Measurements from ENCODE around the gene ZNF644. TPM values are rescaled to one million over a fixed set of nuclear protein-coding genes. Genes with fewer than 3 reads are reported as not detected.
"Not testable (repeated sequence)": the region's sequence is repeated elsewhere in the genome, so short reads cannot be mapped to it uniquely, and the experiment has no call there.

The ZNF644 gene
- polyA plus RNA-seq (ENCODE audit: insufficient read length in 4 of 4) = 10 to 100 TPM; 57.9 to 73.8 (median 68.9) TPM

- DNase-seq (ENCODE audit: low read depth in 4 of 4, low spot score in 2 of 4) = peak; percentile 70 to 86 (median 84)
These were observed at the start of gene ZNF644 for GRCh38 chr1:91021686-91022517. TSS of gene ZNF644 (minus strand) at chr1:91022035. CDS start at chr1:90982353, 39,682 bp downstream.

DNA sequence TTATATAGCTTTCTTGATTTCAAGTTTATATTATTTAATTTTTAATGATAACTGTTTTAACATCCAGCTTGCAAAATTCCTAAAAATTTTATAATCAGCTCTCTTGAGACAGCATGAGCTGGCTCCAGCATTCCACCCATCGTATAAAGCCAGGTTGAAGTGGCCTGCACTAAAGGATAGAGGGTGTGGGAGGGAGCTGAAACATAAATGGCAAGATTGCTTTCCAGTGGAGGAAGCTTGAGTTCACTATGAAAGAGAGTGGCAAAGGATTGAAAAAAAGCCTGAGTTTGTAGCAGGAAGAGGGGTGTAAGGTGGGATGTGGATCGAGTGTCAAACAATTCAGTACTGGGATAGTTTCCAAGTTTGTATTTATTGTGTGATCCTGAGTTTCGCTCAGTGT is 48.5 kb upstream of the ZNF644 start:
- DNase-seq (ENCODE audit: low read depth in 4 of 4, low spot score in 2 of 4) = no peak

GRCh38 chr1:91066538-91066937 is 44.7 kb upstream of the ZNF644 start:
- DNase-seq (ENCODE audit: low read depth in 4 of 4, low spot score in 2 of 4) = no peak

GRCh38 chr1:91065337-91065736 is 43.5 kb upstream of the ZNF644 start:
- DNase-seq (ENCODE audit: low read depth in 4 of 4, low spot score in 2 of 4) = no peak

- DNase-seq (ENCODE audit: low read depth in 4 of 4, low spot score in 2 of 4) = not testable (repeated sequence)
These were observed 41.6 kb upstream of the ZNF644 start for GRCh38 chr1:91063403-91063802.

- DNase-seq (ENCODE audit: low read depth in 4 of 4, low spot score in 2 of 4) = no peak
These were observed 37.3 kb upstream of the ZNF644 start for GRCh38 chr1:91059157-91059556.

- DNase-seq (ENCODE audit: low read depth in 4 of 4, low spot score in 2 of 4) = no peak
These were observed 35.9 kb upstream of the ZNF644 start for GRCh38 chr1:91057784-91058183.

DNA sequence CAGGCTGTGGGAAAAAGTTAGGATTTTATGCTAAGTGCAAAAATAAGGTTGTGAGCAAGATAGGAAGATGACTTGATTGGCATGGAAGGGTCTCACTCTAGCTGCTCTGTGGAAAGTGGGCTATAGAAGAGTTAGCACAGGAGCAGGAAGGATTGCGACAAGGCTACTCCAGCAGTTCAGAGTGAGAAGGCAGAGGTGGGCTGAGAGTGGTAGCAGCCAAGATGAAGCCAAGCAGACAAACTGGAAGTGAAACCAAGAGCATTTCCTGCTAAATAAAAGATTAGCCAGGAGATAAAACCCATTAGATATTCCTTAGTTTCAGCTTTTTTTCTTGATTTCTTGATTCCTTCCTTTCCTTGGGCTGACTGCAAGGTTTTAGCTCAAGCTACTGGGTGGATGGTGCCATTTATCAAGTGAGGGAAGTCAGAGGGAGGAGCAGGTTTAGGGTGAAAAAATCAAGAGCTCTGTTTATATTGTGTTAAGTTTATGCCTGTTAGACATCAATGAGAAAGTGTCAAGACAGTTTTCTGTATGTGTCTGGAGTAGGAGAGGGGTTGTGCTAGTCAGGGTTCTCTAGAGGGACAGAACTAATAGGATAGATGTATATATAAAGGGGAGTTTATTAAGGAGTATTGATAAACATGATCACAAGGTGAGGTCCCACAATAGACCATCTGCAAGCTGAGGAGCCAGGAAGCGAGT is 33.1 kb upstream of the ZNF644 start:
- no peak for DNase-seq (ENCODE audit: low read depth in 4 of 4, low spot score in 2 of 4)

- no peak for DNase-seq (ENCODE audit: low read depth in 4 of 4, low spot score in 2 of 4)
These were observed 31.8 kb upstream of the ZNF644 start for GRCh38 chr1:91053630-91054029.

DNA sequence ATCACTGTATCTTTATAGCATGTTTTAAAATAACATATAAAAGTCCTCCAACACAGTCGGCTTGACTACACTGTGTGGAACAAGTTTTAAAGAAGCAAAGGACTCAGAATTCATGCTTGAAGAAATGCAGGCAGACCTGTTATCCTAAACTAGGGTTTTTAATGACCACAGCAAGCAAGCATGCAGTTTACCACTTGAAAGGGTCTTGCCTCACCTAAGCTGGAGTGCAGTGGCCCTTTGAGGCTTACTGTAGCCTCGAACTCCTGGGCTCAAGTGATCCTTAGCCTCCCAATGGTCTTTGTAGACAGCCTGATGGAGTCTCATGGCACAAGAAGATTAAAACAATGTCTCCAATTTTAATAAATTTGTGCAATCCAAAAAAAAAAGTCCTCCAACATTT is 27.7 kb upstream of the ZNF644 start:
- DNase-seq (ENCODE audit: low read depth in 4 of 4, low spot score in 2 of 4) = not testable (repeated sequence)

- no peak for DNase-seq (ENCODE audit: low read depth in 4 of 4, low spot score in 2 of 4)
These were observed 24.9 kb upstream of the ZNF644 start for GRCh38 chr1:91046766-91047165.

- DNase-seq (ENCODE audit: low read depth in 4 of 4, low spot score in 2 of 4) = no peak
These were observed 23.4 kb upstream of the ZNF644 start for GRCh38 chr1:91045284-91045683.

- not testable (repeated sequence) for DNase-seq (ENCODE audit: low read depth in 4 of 4, low spot score in 2 of 4)
These were observed 22.9 kb upstream of the ZNF644 start for GRCh38 chr1:91044776-91045175.

DNA sequence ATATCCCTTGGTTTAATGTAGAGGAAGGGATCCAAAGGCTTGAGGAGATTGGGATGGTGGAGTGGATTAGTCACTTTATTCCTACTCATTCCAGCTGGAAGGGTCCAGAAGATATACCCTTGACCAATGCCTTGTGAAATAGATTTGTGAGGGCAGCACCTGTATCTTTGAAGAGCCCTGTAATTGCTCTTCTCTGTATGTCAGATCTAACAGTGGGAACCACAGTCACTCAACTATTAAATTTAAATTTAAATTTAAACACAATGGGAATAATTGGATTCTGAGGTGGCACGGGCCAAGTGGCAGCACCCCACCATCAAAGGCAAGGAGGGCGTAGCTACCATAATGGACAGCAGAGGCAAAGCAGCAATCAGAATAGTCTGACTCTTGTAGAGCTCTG is 20.5 kb upstream of the ZNF644 start:
- DNase-seq (ENCODE audit: low read depth in 4 of 4, low spot score in 2 of 4) = not testable (repeated sequence)

DNA sequence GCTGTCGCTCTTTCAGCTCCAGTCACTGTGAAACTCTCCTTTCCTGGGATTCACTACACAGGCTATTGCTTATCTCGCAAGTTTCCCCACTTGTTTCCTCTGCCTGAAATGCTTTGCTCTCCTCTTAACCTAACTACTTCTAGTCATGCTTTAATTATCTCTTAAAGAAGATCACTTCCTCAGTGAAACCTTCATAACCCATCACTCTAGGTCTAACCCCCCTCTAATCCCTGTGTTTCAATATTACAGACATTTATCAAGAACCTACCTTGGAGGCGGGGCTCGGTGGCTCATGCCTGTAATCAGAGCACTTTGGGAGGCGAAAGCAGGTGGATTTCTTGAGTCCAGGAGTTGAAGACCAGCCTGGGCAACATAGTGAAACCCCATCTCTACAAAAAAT is 16.7 kb upstream of the ZNF644 start:
- no peak for DNase-seq (ENCODE audit: low read depth in 4 of 4, low spot score in 2 of 4)

GRCh38 chr1:91036894-91037829 is 15.3 kb upstream of the ZNF644 start:
- DNase-seq (ENCODE audit: low read depth in 4 of 4, low spot score in 2 of 4) = no peak

GRCh38 chr1:91032349-91032748 is 10.5 kb upstream of the ZNF644 start:
- DNase-seq (ENCODE audit: low read depth in 4 of 4, low spot score in 2 of 4) = no peak

DNA sequence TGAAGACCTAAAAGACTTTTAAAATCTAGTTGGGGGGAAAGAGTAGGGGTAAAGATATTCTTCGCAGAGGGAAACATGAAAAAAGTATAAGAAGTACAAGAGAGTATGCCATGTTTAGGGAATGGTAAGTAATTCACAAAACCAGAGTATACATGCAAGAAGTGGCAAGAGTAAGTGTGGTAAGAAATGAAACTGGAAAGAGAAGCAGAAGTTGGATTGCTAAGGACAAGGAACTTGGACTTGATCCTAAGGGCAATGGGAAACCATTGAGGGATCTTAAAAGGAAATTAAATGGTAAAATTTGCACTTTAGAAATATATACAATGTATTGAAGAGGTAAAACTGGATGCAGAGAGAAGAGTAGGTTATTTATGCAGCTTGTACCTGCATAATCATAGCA is 9.2 kb upstream of the ZNF644 start:
- DNase-seq (ENCODE audit: low read depth in 4 of 4, low spot score in 2 of 4) = no peak

DNA sequence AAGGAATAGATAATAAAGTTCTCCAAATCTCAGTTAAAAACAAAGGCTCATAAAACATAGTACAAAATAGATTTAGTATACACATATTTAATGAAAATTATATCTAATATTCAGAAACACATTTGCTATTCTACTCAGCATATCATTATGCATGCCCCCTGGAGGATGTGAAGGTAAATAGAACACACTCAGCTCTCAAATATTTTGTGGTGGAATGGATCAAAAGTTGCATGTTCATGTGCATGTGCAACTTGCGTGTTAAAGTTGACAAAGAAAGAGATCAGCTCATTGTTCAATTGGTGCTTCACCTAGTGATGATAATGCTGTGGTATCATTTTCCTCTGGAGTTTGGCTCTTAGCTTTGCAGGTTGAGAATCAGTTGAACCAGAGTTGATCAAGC is 4.9 kb upstream of the ZNF644 start:
- no peak for DNase-seq (ENCODE audit: low read depth in 4 of 4, low spot score in 2 of 4)

DNA sequence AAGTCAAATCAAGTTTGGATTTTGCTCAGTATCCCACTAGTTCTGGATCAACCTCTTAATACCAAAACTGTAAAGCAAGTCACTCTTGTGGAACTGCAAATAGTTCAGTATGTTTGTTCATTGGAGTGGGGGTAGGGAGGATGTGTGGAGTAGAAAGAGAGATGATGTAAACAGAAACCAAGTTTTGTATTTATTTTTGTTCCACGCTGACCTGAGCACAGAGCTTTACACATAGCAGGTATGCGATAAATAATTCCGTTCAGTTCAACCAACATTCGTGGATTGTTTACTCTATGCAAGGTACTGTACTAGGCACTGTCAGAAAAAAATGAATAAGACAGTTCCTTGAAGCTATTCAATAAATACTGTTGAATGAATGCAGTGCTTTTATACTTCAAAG is 4.5 kb upstream of the ZNF644 start:
- DNase-seq (ENCODE audit: low read depth in 4 of 4, low spot score in 2 of 4) = no peak

Data from left renal cortex interstitium (tissue), 4 donors.